Skeletal muscle satellite cell (primary cell): ENCODE results near the gene RAET1L.
"Not testable (repeated sequence)": the region's sequence is repeated elsewhere in the genome, so short reads cannot be mapped to it uniquely, and the experiment has no call there.

Experiments
- H3K27me3 ChIP-seq: 2 replicates; pipeline ENCODE4 v1.7.0; 2013; ENCODE audit warnings: low read length; ENCODE audit not compliant: control insufficient read depth, insufficient read depth
- H3K36me3 ChIP-seq: 2 replicates; pipeline ENCODE4 v1.7.0; 2013; ENCODE audit warnings: mild to moderate bottlenecking, control low read depth, low read length; ENCODE audit not compliant: insufficient read depth
- H3K4me1 ChIP-seq: 2 replicates; pipeline ENCODE4 v1.7.0; 2013; ENCODE audit warnings: low read length; ENCODE audit not compliant: control insufficient read depth, insufficient read depth
- H3K4me2 ChIP-seq: 2 replicates; pipeline ENCODE4 v1.7.0; 2013; ENCODE audit warnings: mild to moderate bottlenecking, low read length
- H3K4me3 ChIP-seq: 2 replicates; pipeline ENCODE4 v1.7.0; 2013; ENCODE audit warnings: low read length
- H3K9ac ChIP-seq: 2 replicates; pipeline ENCODE4 v1.7.0; 2013; ENCODE audit warnings: mild to moderate bottlenecking, low read depth, low read length, moderate library complexity
- H3K9me3 ChIP-seq: replicated peaks from 2 replicates; pipeline ENCODE4 v1.7.0; 2013; ENCODE audit warnings: mild to moderate bottlenecking, control low read depth, low read length

RAET1L gene

GRCh38 chr6:150027806-150028565 lies 2.7 kb upstream of the RAET1L start:
- Histone ChIP-seq H3K4me2 (no peak overlapping the region), H3K27me3 (peaks cover 72% of the 10 kb centered on the region), H3K36me3 (no peaks in the 10 kb centered on the region), H3K9ac (no peak overlapping the region), H3K9me3 (no peaks in the 10 kb centered on the region), H3K4me3 (no peak overlapping the region), H3K4me1 (peaks cover 7% of the 10 kb centered on the region)

- H3K9me3 ChIP-seq, result no peaks in the 10 kb centered on the region
- H3K4me2 ChIP-seq, result no peak overlapping the region
- peaks cover 66% of the 10 kb centered on the region for H3K27me3 ChIP-seq
- no peaks in the 10 kb centered on the region for H3K36me3 ChIP-seq
- H3K9ac ChIP-seq, result no peak overlapping the region
- H3K4me3 ChIP-seq, result no peak overlapping the region
- H3K4me1 ChIP-seq, result peaks cover 7% of the 10 kb centered on the region
These were observed 1.9 kb upstream of the RAET1L start for GRCh38 chr6:150026976-150027805.

GRCh38 chr6:150024646-150025155 lies 631 bp downstream of the RAET1L start:
- H3K4me3 ChIP-seq, result no peak overlapping the region
- H3K27me3 ChIP-seq, result peaks cover 43% of the 10 kb centered on the region
- peaks cover 7% of the 10 kb centered on the region for H3K4me1 ChIP-seq
- no peak overlapping the region for H3K9ac ChIP-seq
- H3K9me3 ChIP-seq, result no peaks in the 10 kb centered on the region
- peak overlapping the region; percentile 86 for H3K4me2 ChIP-seq
- H3K36me3 ChIP-seq, result no peaks in the 10 kb centered on the region

- H3K36me3 ChIP-seq, H3K4me2 ChIP-seq, H3K9me3 ChIP-seq, H3K4me1 ChIP-seq, H3K9ac ChIP-seq, H3K4me3 ChIP-seq: not testable (repeated sequence)
- H3K27me3 ChIP-seq, result peaks cover 42% of the 10 kb centered on the region
These were observed 1.3 kb downstream of the RAET1L start for GRCh38 chr6:150024021-150024420.

GRCh38 chr6:150021870-150022269 lies 3.5 kb downstream of the RAET1L start:
- H3K9me3 ChIP-seq, H3K4me1 ChIP-seq, H3K4me2 ChIP-seq, H3K36me3 ChIP-seq, H3K9ac ChIP-seq, H3K4me3 ChIP-seq: not testable (repeated sequence)
- peaks cover 32% of the 10 kb centered on the region for H3K27me3 ChIP-seq

- Histone ChIP-seq H3K9me3 (no peaks in the 10 kb centered on the region), H3K4me3 (no peak overlapping the region), H3K36me3 (no peaks in the 10 kb centered on the region), H3K9ac (no peak overlapping the region), H3K27me3 (peaks cover 35% of the 10 kb centered on the region), H3K4me1 (no peaks in the 10 kb centered on the region), H3K4me2 (no peak overlapping the region)
These were observed 6.3 kb downstream of the RAET1L start for GRCh38 chr6:150018846-150019580.

- H3K27me3 ChIP-seq, result peaks cover 48% of the 10 kb centered on the region
- not testable (repeated sequence) for H3K4me2 ChIP-seq, H3K4me3 ChIP-seq, H3K36me3 ChIP-seq, H3K9ac ChIP-seq, H3K4me1 ChIP-seq, H3K9me3 ChIP-seq
These were observed 8.2 kb downstream of the RAET1L start for GRCh38 chr6:150017186-150017521.

- H3K9ac ChIP-seq, result no peak overlapping the region
- H3K27me3 ChIP-seq, result peaks cover 54% of the 10 kb centered on the region
These were observed 8.8 kb downstream of the RAET1L start for GRCh38 chr6:150016324-150017185.

GRCh38 chr6:150015281-150016001 lies 9.9 kb downstream of the RAET1L start:
- peak overlapping the region; percentile 49 for H3K4me2 ChIP-seq
- not testable (repeated sequence) for H3K9ac ChIP-seq, H3K36me3 ChIP-seq, H3K4me1 ChIP-seq, H3K9me3 ChIP-seq
- H3K27me3 ChIP-seq, result peaks cover 60% of the 10 kb centered on the region
- H3K4me3 ChIP-seq, result peak overlapping the region; percentile 45

More at GRCh38 chr6:150016324-150017185, 8.8 kb downstream of the RAET1L start:
- H3K36me3 ChIP-seq, result no peaks in the 10 kb centered on the region
- no peak overlapping the region for H3K4me2 ChIP-seq
- H3K4me1 ChIP-seq, result no peaks in the 10 kb centered on the region
- H3K9me3 ChIP-seq, result no peaks in the 10 kb centered on the region
- H3K4me3 ChIP-seq, result no peak overlapping the region

- Histone ChIP-seq H3K4me2 (peak overlapping the region; percentile 49), H3K27me3 (peaks cover 66% of the 10 kb centered on the region), H3K4me3 (peak overlapping the region; percentile 45)
- H3K36me3 ChIP-seq, H3K9me3 ChIP-seq, H3K9ac ChIP-seq, H3K4me1 ChIP-seq: not testable (repeated sequence)
These were observed 10.6 kb downstream of the RAET1L start for GRCh38 chr6:150014623-150015280.
